ENCODE data around the gene NKX6-2.
A peak's percentile ranks its signal among the peaks of the same experiment; 100 is the strongest.
"Not testable (repeated sequence)": the region's sequence is repeated elsewhere in the genome, so short reads cannot be mapped to it uniquely, and the experiment has no call there.

The NKX6-2 gene

DNA sequence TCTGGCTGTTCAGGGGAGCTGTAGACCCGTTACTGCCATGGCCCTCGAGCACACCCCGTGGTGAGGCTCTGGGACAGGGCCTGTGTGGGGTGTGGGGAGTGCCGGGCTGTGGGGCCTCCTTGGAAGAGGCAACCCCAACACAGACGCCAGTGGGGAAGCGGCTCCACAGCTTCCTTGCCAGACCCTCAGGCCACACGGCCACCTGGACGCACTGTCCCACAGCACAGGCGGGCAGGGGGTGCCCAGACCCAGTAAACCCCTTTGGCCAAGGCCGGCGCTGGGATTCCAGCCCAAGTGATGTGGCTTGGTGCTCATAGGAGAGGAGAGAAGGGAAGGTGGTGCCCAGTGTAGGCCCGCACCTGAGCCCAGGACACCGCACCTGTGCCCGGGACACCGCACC, 12.9 kb upstream of the NKX6-2 start:
- H3K4me1 ChIP-seq = peaks cover 32% of the 10 kb centered on the region
- H4K20me1 ChIP-seq = no peaks in the 10 kb centered on the region
- no peaks in the 10 kb centered on the region for H3K27me3 ChIP-seq
- H3K36me3 ChIP-seq = no peaks in the 10 kb centered on the region
- H3K4me2 ChIP-seq = no peak overlapping the region
- no peak for TF ChIP-seq Cebpa-rat (IDR thresholded peaks at IDR 0.05)
- no peak overlapping the region for H3K27ac ChIP-seq
- H3K9me3 ChIP-seq = peaks cover 5% of the 10 kb centered on the region; the same call in 1 of the 2 replicates
- H3K9ac ChIP-seq = no peak overlapping the region
- no peak overlapping the region for H3K4me3 ChIP-seq

DNA sequence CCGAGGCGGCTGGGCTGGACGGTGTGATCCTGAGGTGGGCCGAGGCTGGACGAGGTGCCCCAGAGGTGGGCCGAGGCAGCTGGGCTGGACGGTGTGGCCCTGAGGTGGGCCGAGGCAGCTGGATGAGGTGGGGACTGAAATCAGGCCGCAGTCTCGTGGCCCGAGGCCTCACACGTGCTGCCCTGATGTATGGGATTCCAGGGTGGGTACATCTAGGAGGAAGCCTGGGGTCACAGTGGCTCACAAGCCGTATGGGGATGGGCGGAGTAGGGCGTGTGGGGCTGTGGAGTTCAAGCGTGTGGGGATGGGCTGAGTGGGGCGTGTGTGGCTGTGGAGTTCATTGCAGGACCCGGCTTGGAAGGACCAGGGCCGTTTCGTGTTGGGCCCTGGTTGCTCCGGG, 12.5 kb upstream of the NKX6-2 start:
- H4K20me1 ChIP-seq = peaks cover 3% of the 10 kb centered on the region
- no peaks in the 10 kb centered on the region for H3K36me3 ChIP-seq
- H3K9ac ChIP-seq = no peak overlapping the region
- H3K4me3 ChIP-seq = no peak overlapping the region
- peaks cover 5% of the 10 kb centered on the region; the same call in 1 of the 2 replicates for H3K9me3 ChIP-seq
- H3K27ac ChIP-seq = no peak overlapping the region
- no peak for TF ChIP-seq Cebpa-rat (IDR thresholded peaks at IDR 0.05)
- no peak overlapping the region for H3K4me2 ChIP-seq
- H3K27me3 ChIP-seq = no peaks in the 10 kb centered on the region
- H3K4me1 ChIP-seq = peaks cover 37% of the 10 kb centered on the region

DNA sequence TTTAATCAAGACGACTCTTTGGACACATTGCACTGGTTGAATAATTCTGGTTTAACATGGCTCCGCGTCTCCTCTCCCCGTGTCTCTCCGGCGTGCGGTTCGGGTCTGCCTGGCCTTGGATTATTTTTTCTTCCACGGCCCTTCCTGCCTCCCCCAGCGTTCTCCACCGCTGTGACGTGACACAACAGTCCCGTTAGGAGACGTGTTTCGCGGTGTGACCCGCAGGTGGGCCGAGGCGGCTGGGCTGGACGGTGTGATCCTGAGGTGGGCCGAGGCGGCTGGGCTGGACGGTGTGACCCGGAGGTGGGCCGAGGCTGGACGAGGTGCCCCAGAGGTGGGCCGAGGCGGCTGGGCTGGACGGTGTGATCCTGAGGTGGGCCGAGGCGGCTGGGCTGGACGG, 12.0 kb upstream of the NKX6-2 start:
- peaks cover 41% of the 10 kb centered on the region for H3K4me1 ChIP-seq
- H3K36me3 ChIP-seq, H3K27ac ChIP-seq, H3K27me3 ChIP-seq, H3K9me3 ChIP-seq, H4K20me1 ChIP-seq, H3K4me3 ChIP-seq, H3K9ac ChIP-seq, H3K4me2 ChIP-seq: not testable (repeated sequence)

DNA sequence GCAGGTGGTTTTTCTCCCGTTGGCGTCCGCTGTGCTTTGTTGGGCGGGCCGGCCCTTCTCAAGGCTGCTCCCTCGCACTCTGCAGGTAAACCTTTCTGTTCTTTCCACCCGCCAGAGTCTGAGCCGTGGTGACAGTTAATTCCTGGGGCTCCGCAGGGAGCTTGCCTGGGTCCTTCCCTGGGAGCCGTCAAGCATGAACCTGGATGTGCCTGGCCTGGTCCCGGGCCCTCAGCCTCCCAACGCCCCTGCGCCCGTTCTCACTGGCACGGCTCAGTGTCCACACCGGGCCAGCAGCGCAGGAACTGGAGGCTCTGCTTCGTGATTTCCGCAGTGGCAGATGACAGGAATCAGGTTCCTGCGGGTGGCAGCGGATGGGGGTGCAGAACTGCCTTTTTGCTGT, 10.9 kb upstream of the NKX6-2 start:
- Histone ChIP-seq H3K36me3 (no peaks in the 10 kb centered on the region), H3K4me1 (peaks cover 47% of the 10 kb centered on the region), H3K27me3 (no peaks in the 10 kb centered on the region), H4K20me1 (peaks cover 10% of the 10 kb centered on the region), H3K9me3 (peaks cover 1% of the 10 kb centered on the region; the same call in 1 of the 2 replicates), H3K4me3 (no peak overlapping the region), H3K4me2 (0 out of 2 replicates have a peak overlapping the region, but pooled peaks have one; percentile 11), H3K9ac (no peak overlapping the region), H3K27ac (no peak overlapping the region)
- TF ChIP-seq Cebpa-rat (IDR thresholded peaks at IDR 0.05) = no peak

DNA sequence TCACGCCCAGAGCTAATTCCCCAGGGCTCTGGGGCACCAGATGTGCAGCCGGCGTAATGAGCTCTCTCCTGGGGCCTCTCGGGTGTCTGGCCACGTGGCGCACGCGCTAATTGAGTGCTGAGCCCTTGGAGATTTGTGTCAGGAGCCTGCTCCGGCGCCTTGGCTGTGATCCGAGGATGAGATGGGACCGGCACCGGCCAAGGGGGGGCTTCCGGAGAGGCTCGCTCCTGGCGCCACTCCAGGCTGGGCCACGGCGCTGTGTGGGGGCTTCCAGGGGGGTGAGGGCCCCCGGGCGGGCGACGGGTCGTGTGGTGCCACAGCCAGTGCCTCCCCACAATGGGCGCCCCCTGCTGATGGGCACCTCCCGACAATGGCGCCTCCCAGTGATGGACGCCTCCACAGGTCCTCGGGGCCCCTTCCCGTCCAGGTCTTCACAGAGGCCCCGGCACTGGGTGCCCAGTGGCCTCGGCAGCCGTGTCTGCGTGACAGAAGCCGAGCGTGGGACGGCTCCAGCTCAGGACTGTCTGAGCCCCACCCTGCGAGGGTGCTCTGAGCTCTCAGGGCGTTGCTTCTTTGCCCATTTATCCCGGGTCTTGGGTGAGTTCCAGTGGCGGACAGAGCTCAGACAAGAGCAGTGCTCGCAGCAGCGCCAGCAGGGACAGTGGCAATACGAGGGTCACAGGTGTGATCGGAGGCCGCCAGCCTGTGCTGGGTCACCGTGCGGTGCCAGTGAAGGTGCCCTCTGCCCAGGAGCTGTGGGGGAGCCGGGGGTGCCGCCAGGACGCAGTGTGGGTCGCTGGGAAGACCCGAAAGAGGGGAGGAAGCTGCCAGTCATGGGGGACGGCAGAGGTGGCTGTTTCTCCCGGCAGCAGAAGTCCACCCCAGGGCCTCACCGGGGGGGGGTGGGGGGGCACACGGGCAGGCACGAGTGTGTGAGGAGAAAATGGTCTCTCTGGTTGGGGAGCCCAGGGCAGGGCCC, 8.2 kb upstream of the NKX6-2 start:
- Histone ChIP-seq H3K4me2 (peak overlapping the region; percentile 82), H4K20me1 (peaks cover 10% of the 10 kb centered on the region), H3K36me3 (no peaks in the 10 kb centered on the region), H3K9ac (peak overlapping the region; percentile 3; the same call in 1 of the 2 replicates), H3K4me3 (peak overlapping the region; percentile 3; the same call in 1 of the 2 replicates), H3K27me3 (peaks cover 12% of the 10 kb centered on the region), H3K4me1 (peaks cover 56% of the 10 kb centered on the region), H3K27ac (peak overlapping the region; percentile 52), H3K9me3 (no peaks in the 10 kb centered on the region)
- no peak for TF ChIP-seq Cebpa-rat (IDR thresholded peaks at IDR 0.05)

DNA sequence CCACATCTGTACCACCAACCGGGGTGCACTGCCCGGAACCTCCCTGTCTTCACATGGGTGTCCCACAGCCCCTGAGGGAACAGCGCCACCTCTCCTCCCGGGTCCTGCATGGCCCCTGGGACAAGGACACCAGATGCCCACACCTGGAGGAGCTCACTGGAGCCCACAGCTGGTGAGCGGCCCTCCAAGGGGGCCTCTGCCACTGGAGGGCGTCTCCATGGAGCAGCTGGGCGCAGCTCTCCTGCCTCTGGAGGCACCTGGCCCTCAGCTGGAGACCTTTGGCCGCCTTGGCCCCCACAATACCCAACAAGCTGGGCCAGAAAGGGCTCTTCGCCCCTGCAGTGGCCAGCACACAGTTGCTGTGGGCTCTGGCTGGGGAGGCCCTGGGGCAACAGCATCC, 7.3 kb upstream of the NKX6-2 start:
- no peak overlapping the region for H3K9ac ChIP-seq
- no peak overlapping the region for H3K27ac ChIP-seq
- H4K20me1 ChIP-seq = peaks cover 10% of the 10 kb centered on the region
- H3K4me3 ChIP-seq = peak overlapping the region; percentile 3; the same call in 1 of the 2 replicates
- H3K4me1 ChIP-seq = peaks cover 56% of the 10 kb centered on the region
- TF ChIP-seq Cebpa-rat (IDR thresholded peaks at IDR 0.05) = no peak
- H3K9me3 ChIP-seq = peaks cover 9% of the 10 kb centered on the region
- H3K4me2 ChIP-seq = peak overlapping the region; percentile 82
- H3K27me3 ChIP-seq = peaks cover 21% of the 10 kb centered on the region
- no peaks in the 10 kb centered on the region for H3K36me3 ChIP-seq

DNA sequence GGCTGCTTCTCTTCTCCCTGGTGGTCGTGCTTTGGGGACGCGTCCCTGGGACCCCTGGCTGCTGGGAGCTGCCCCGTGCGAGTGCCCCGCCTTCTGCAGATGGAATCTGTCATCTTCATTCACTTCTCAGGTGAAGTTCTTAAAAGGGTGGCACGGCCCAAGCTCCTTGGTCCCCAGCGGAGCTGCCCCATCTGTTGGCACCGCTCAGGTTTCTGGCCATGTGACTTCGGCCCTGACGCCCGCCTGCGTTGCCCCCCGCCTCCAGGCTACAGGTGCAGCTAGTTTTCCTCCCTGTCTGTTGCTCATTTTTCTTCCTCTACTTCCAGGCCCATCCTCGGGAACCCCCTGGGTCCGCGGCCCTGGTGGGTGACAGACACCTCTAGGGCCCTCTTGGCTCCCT, 6.8 kb upstream of the NKX6-2 start:
- peaks cover 25% of the 10 kb centered on the region for H3K27me3 ChIP-seq
- H3K4me3 ChIP-seq = no peak overlapping the region
- peak overlapping the region; percentile 82 for H3K4me2 ChIP-seq
- no peaks in the 10 kb centered on the region for H3K36me3 ChIP-seq
- H3K4me1 ChIP-seq = peaks cover 56% of the 10 kb centered on the region
- H3K9me3 ChIP-seq = peaks cover 14% of the 10 kb centered on the region
- TF ChIP-seq Cebpa-rat (IDR thresholded peaks at IDR 0.05) = no peak
- H4K20me1 ChIP-seq = peaks cover 10% of the 10 kb centered on the region
- H3K27ac ChIP-seq = no peak overlapping the region
- no peak overlapping the region for H3K9ac ChIP-seq

DNA sequence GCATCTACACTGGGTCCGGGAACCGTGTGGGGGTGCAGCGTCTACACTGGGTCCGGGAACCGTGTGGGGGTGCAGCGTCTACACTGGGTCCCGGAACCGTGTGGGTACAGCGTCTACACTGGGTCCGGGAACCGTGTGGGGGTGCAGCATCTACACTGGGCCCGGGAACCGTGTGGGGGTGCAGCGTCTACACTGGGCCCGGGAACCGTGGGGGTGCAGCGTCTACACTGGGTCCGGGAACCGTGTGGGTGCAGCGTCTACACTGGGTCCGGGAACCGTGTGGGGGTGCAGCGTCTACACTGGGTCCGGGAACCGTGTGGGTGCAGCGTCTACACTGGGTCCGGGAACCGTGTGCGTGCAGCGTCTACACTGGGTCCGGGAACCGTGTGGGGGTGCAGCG, 6.2 kb upstream of the NKX6-2 start:
- H3K4me3 ChIP-seq, H3K9ac ChIP-seq, H3K36me3 ChIP-seq, H4K20me1 ChIP-seq, H3K27ac ChIP-seq, H3K4me2 ChIP-seq: not testable (repeated sequence)
- Histone ChIP-seq H3K27me3 (peaks cover 30% of the 10 kb centered on the region), H3K4me1 (peaks cover 56% of the 10 kb centered on the region), H3K9me3 (peaks cover 20% of the 10 kb centered on the region)

DNA sequence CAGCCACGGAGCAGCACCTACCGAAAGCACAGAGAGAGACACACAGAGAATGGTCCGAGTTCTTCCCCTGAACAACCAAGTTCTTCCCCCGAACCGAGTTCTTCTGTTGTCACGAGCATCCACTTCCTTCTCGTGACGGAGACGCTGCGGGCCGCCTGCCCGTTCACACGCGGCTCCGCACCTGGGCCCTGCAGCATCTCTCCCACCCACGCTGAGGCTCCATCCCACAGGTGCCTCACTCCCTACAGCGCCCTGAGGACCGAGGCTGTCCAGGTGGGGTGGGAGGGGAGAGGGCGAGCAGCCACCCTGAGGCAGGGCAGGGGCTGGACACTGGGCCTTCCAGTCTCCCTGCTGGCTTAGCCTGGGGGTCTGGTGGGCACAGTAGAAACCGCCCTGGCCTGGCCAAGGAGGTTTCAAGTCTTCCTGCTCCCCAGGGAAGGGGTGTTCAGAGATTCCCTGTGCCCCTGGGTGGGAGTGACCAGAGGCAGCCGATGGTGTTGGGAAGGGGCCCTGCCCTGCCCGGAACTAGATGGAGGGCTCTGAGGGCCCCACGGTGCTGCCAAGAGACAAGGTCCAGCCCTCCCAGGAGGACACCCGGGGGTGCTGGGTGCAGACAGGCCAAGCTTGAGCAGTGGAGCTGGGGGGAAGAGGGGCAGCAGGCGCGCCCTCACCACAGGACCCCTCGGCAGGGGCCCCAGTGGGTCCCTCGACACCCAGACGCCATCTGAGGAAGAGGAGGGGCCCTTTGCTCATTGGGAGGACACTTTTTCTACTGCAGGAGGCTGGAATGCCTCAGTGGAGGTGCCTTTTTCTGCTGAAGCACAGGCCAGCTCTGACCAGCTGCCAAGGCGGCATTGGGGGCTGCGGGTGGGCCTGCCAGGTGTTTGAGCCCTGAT, 5.2 kb upstream of the NKX6-2 start:
- Histone ChIP-seq H3K9ac (no peak overlapping the region), H3K9me3 (peaks cover 29% of the 10 kb centered on the region), H3K27ac (no peak overlapping the region), H3K36me3 (no peaks in the 10 kb centered on the region), H3K4me2 (peak overlapping the region; percentile 62), H3K4me3 (no peak overlapping the region), H3K27me3 (peaks cover 35% of the 10 kb centered on the region), H3K4me1 (peaks cover 51% of the 10 kb centered on the region), H4K20me1 (peaks cover 10% of the 10 kb centered on the region)
- no peak for TF ChIP-seq Cebpa-rat (IDR thresholded peaks at IDR 0.05)
